Activated CD8-positive, alpha-beta memory T cell treated with anti-CD3 and anti-CD28 coated beads for 1 hour (primary cell): Measurements from ENCODE around the gene ITGA11.

Source experiments
- DNase-seq, 2 donors: peaks; one replicate each; pipeline ENCODE4 v3.0.0-alpha.2; 2020; ENCODE audit warnings: low read depth in 1 of 2; ENCODE audit errors: extremely low read depth in 1 of 2

The ITGA11 gene

GRCh38 chr15:68298882-68299381 is 133.0 kb downstream of the ITGA11 start:
- DNase-seq = no peak

- DNase-seq = no peak
Observed at GRCh38 chr15:68298336-68298735, 133.6 kb downstream of the ITGA11 start.

GRCh38 chr15:68295014-68295805 is 136.8 kb downstream of the ITGA11 start:
- DNase-seq = no peak

- no peak for DNase-seq
Observed at GRCh38 chr15:68292967-68293366, 139.0 kb downstream of the ITGA11 start.

- no peak for DNase-seq
Observed at GRCh38 chr15:68292157-68292781, 139.7 kb downstream of the ITGA11 start.

GRCh38 chr15:68290715-68291114 is 141.2 kb downstream of the ITGA11 start:
- DNase-seq = no peak

GRCh38 chr15:68289621-68290352 is 142.2 kb downstream of the ITGA11 start:
- no peak for DNase-seq

GRCh38 chr15:68289057-68289456 is 142.9 kb downstream of the ITGA11 start:
- no peak for DNase-seq

- no peak for DNase-seq
Observed at GRCh38 chr15:68286256-68286655, 145.7 kb downstream of the ITGA11 start.

GRCh38 chr15:68285259-68285980 is 146.5 kb downstream of the ITGA11 start:
- no peak for DNase-seq

- DNase-seq = no peak
Observed at GRCh38 chr15:68284616-68285258, 147.2 kb downstream of the ITGA11 start.

- DNase-seq = no peak
Observed at GRCh38 chr15:68283401-68283800, 148.6 kb downstream of the ITGA11 start.

- DNase-seq = no peak
Observed at GRCh38 chr15:68281008-68281407, 151.0 kb downstream of the ITGA11 start.

- no peak for DNase-seq
Observed at GRCh38 chr15:68279779-68280753, 151.9 kb downstream of the ITGA11 start.

GRCh38 chr15:68278595-68279405 is 153.2 kb downstream of the ITGA11 start:
- no peak for DNase-seq

GRCh38 chr15:68278345-68278594 is 153.7 kb downstream of the ITGA11 start:
- DNase-seq = peak in 1 of 2 donors; percentile 45

GRCh38 chr15:68277603-68278344 is 154.2 kb downstream of the ITGA11 start, which contains the start of gene FEM1B:
TSS of gene FEM1B (plus strand) at chr15:68277745. CDS start at chr15:68278418, 673 bp downstream.
- DNase-seq = peak; percentile 74 to 78

- DNase-seq = no peak
Observed at GRCh38 chr15:68277131-68277602, 154.8 kb downstream of the ITGA11 start.
